GM19035 (cell line): ENCODE measurements around the gene SLC44A4.

Experiments used
- ATAC-seq: cut with Tn5 transposase; IDR thresholded peaks from one replicate; pipeline ENCODE4 v1.9.1; 2021; ENCODE audit not compliant: unreplicated experiment

SLC44A4 gene

GRCh38 chr6:31901415-31901952 lies 22.7 kb upstream of the SLC44A4 start:
- no peak for ATAC-seq

- ATAC-seq, result no peak
Observed at GRCh38 chr6:31900917-31901414, 22.2 kb upstream of the SLC44A4 start.

GRCh38 chr6:31899882-31900722 lies 21.3 kb upstream of the SLC44A4 start:
- ATAC-seq, result no peak

- no peak for ATAC-seq
Observed at GRCh38 chr6:31899215-31899614, 20.4 kb upstream of the SLC44A4 start.

- ATAC-seq, result no peak
Observed at GRCh38 chr6:31898383-31899011, 19.7 kb upstream of the SLC44A4 start.

GRCh38 chr6:31897612-31898382 lies 19.0 kb upstream of the SLC44A4 start, which contains the start of gene EHMT2:
Gene EHMT2, minus strand, starts transcription at chr6:31897698. Its CDS starts 21 bp downstream, at chr6:31897677.
- peak; percentile 48 for ATAC-seq

GRCh38 chr6:31896856-31897611 lies 18.2 kb upstream of the SLC44A4 start:
- ATAC-seq, result no peak

GRCh38 chr6:31896493-31896855 lies 17.7 kb upstream of the SLC44A4 start:
- ATAC-seq, result no peak

GRCh38 chr6:31892821-31893220 lies 14.0 kb upstream of the SLC44A4 start:
- ATAC-seq, result no peak

GRCh38 chr6:31889331-31889972 lies 10.7 kb upstream of the SLC44A4 start:
- no peak for ATAC-seq

GRCh38 chr6:31888276-31889258 lies 9.8 kb upstream of the SLC44A4 start:
- no peak for ATAC-seq

GRCh38 chr6:31887173-31888007 lies 8.6 kb upstream of the SLC44A4 start:
- ATAC-seq, result no peak

GRCh38 chr6:31886541-31886991 lies 7.8 kb upstream of the SLC44A4 start:
- no peak for ATAC-seq

- ATAC-seq, result no peak
Observed at GRCh38 chr6:31884528-31885035, 5.8 kb upstream of the SLC44A4 start.

GRCh38 chr6:31883676-31884075 lies 4.9 kb upstream of the SLC44A4 start:
- ATAC-seq, result no peak

- no peak for ATAC-seq
Observed at GRCh38 chr6:31882344-31882743, 3.5 kb upstream of the SLC44A4 start.

- ATAC-seq, result no peak
Observed at GRCh38 chr6:31881136-31881859, 2.5 kb upstream of the SLC44A4 start.
